ENCODE measurements around the gene PLCXD3.
"Not testable (repeated sequence)": the region's sequence is repeated elsewhere in the genome, so short reads cannot be mapped to it uniquely, and the experiment has no call there.

PLCXD3 gene

DNA sequence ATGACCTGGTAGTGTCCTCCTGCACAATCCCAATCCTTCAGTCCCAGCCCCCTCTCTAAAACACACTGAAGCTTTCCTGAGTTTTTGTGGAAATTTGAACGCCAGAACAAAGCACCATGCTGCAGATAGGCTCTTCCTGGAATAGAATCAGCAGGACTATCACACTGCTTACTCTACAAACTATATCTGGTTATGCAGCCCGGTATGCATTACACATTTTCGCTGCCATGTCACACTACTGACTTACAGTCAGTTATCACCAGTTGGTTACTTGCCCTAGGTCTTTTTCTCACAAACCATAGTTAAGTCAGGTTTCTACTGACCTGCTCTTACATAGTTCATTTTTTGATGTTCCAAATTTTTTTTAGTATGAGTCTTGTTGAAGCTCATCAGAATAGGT lies 24.9 kb downstream of the PLCXD3 start:
- no peak overlapping the region for H3K4me3 ChIP-seq (ENCODE audit: low read depth, low read length)
- TF ChIP-seq, protein P1, sequence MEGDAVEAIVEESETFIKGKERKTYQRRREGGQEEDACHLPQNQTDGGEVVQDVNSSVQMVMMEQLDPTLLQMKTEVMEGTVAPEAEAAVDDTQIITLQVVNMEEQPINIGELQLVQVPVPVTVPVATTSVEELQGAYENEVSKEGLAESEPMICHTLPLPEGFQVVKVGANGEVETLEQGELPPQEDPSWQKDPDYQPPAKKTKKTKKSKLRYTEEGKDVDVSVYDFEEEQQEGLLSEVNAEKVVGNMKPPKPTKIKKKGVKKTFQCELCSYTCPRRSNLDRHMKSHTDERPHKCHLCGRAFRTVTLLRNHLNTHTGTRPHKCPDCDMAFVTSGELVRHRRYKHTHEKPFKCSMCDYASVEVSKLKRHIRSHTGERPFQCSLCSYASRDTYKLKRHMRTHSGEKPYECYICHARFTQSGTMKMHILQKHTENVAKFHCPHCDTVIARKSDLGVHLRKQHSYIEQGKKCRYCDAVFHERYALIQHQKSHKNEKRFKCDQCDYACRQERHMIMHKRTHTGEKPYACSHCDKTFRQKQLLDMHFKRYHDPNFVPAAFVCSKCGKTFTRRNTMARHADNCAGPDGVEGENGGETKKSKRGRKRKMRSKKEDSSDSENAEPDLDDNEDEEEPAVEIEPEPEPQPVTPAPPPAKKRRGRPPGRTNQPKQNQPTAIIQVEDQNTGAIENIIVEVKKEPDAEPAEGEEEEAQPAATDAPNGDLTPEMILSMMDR (IDR thresholded peaks at IDR 0.05; ENCODE audit: low read depth, low read length) = no peak

DNA sequence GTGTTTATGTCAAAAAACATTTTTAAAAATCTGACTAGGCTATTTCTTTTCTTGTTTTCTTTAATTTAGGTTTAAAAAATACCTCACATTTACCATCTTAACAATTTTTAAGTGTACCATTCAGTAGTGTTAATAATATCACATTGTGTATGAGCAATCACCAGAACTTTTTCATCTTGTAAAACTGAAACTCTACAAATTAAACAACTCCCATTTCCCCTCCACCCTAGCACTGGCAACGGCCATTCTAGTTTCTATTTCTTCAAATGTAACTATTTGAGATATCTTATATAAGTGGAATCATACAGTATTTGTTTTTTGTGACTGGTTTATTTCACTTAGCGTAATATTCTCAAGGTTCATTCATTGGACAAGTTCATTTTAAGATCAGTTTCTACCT lies 27.7 kb downstream of the PLCXD3 start:
- no peak overlapping the region for H3K4me3 ChIP-seq (ENCODE audit: low read depth, low read length)
- TF ChIP-seq, protein P1 (IDR thresholded peaks at IDR 0.05; ENCODE audit: low read depth, low read length) = no peak

DNA sequence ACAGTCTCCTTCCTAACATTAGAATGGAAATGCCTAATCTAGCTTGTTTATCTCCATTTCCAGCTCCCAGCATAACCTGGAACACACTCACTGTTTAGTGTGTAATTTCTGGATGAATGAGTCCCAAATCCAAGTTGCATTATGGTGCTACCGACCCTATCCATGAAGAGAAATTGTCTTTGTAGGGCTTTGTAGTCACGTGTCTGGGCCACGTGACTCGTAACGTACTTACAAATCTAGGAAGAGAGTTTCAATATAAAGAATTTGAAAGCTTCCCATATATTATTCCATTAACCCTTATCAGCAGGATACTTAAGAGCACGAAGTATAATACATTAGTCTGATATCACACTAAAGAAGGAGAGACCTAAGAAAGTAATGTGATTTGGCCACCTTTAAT lies 28.2 kb downstream of the PLCXD3 start:
- TF ChIP-seq, protein P1 (IDR thresholded peaks at IDR 0.05; ENCODE audit: low read depth, low read length) = no peak
- H3K4me3 ChIP-seq (ENCODE audit: low read depth, low read length) = no peak overlapping the region

DNA sequence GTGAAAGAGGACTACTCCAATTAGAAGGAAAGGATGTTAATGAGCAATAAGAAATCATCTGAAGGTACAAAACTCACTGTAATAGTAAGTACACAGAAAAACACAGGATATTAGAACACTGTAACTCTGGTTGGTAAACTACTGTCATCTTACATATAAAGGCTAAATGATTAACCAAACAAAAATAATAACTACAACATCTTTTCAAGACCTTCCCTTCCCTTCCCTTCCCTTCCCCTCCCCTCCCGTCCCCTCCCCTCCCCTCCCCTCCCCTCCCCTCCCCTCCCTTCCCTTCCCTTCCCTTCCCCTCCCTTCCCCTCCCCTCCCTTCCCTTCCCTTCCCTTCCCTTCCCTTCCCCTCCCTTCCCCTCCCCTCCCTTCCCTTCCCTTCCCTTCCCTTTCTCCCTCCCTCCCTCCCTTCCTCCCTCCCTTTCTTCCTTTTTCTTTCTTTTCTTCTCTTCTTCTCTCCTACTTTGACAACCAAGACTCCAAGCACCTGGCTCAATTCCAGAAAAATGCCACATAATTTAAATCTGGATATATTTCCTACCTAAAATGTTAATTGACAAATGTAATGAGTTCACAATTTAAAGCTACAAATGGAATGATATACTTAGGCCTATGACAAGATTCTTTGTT lies 38.7 kb downstream of the PLCXD3 start:
- H3K4me3 ChIP-seq (ENCODE audit: low read depth, low read length) = not testable (repeated sequence)

DNA sequence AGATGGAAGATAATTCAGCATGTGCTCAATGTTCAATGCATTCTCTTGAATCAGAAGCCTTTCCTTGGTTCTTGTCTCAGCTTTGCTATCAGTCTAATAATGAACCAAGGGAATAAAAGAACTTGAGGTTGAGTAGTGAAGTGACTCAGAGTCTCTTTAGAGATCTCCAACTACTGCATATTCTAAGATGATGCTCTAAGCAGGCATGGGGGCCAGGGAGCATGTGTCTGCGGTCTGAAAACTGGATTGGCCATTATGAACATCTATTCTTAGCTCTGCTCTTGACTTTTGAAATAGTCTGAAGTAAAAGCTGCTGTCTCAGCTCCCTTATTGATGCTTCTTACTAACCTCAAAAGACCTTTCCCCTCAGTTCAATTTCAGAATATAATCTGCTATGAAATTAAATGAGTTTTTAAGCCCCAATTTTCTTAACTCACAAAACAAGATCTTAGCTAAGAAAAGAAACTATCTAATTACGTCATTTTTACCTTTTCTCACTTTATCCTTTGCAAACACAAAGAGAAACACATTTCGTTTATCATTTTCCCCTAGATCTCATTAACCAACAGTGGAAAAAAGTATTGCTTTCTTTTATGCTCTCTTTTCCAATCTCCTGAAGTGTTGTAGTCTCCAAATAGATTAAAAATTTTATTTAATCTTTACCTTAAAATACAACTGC lies 44.8 kb downstream of the PLCXD3 start:
- TF ChIP-seq, protein P1 (IDR thresholded peaks at IDR 0.05; ENCODE audit: low read depth, low read length) = no peak
- no peak overlapping the region for H3K4me3 ChIP-seq (ENCODE audit: low read depth, low read length)

DNA sequence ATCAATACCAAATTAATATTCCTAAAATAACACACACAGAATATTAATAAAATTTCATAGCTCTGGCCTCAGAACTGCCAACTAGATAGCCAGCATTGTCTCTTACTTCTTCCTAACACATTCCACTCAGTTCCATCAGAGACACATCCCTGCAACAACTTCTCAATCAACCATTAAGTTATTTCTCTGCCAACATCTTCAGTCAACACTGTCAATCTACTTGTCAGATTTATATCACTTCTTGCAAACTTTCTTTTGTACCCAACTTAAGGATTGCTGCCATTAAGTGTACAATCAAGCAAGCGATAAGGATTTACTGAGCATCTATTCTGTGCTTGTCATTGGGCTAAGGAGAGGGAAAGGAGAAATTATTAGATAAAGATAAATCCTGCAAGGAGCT lies 50.8 kb downstream of the PLCXD3 start:
- TF ChIP-seq, protein P1 (IDR thresholded peaks at IDR 0.05; ENCODE audit: low read depth, low read length) = no peak

DNA sequence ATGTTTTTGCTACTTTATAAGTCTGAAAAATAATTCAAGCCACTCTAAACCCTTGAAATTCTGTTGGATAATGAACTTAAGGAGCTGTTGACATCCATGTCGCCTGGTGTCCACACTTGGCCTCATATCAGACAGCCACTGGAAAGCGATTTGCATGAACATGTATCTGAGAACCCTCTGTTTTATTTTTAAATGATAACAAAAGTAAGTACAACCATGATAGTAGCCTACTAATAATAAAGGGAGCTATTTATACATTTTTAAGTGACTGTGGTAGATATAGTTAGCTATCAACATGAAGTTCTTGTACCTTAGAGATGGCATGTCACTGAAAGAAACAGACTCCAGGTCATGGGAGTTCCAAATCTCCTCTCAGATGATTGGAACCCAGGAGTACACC lies 53.3 kb downstream of the PLCXD3 start:
- H3K4me3 ChIP-seq (ENCODE audit: low read depth, low read length) = no peak overlapping the region
- TF ChIP-seq, protein P1 (IDR thresholded peaks at IDR 0.05; ENCODE audit: low read depth, low read length) = no peak

More for the DNA sequence above, 50.8 kb downstream of the PLCXD3 start:
- no peak overlapping the region for H3K4me3 ChIP-seq (ENCODE audit: low read depth, low read length)
